T-cell (primary cell): Measurements from ENCODE around the gene SLC27A2. TPM values are rescaled to one million over a fixed set of nuclear protein-coding genes. Genes with fewer than 3 reads are reported as not detected.

ENCODE experiments used
- ATAC-seq, 4 experiments: fragments of 200-7000 bp in 3 of 4; fragments of 150-1000 bp in 1 of 4; cut with Tn5 transposase; replicated peaks in 1 of 4; 1 replicate in 3 of 4; 2 replicates in 1 of 4; pipeline ENCODE4 v1.10.0; 2021; ENCODE audit warnings: moderate library complexity in 3 of 4, mild to moderate bottlenecking in 2 of 4, moderate number of reproducible peaks in 1 of 4
- CTCF ChIA-PET, 2 donors: fragments of 300-600 bp; sonication (Branson Sonifier 250); formaldehyde crosslinking; loops; one replicate each; lab custom pipeline; 2022; ENCODE audit warnings: antibody characterized with exemption in 2 of 2; lab: Charles Lee
- POLR2A ChIA-PET, 2 donors: fragments of 300-600 bp; sonication (Branson Sonifier 250); formaldehyde crosslinking; loops; one replicate each; lab custom pipeline; 2022; ENCODE audit warnings: antibody characterized with exemption in 2 of 2; lab: Charles Lee
- DNase-seq, 35 experiments: peaks; one replicate each; pipeline versions ENCODE4 v3.0.0 to v3.0.0-alpha.2; 2013 to 2023
- H3K27ac ChIP-seq: one replicate; pipeline ENCODE4 v1.5.1; 2013; ENCODE audit warnings: low read length
- H3K27me3 ChIP-seq, 2 experiments: replicated peaks in 1 of 2; 1 replicate in 1 of 2; 2 replicates in 1 of 2; pipeline versions ENCODE4 v1.6.1 to v1.7.0; 2013; ENCODE audit warnings: low read length in 1 of 2, mixed read lengths in 1 of 2; ENCODE audit not compliant: control insufficient read depth in 2 of 2, insufficient read depth in 2 of 2; ENCODE audit errors: extremely low read depth in 1 of 2
- H3K36me3 ChIP-seq, 2 donors: 1 replicate in 1 of 2; 2 replicates in 1 of 2; pipeline versions ENCODE4 v1.6.1 to v1.7.0; 2013; ENCODE audit warnings: low read length in 1 of 2; ENCODE audit not compliant: control insufficient read depth in 2 of 2, insufficient read depth in 1 of 2; ENCODE audit errors: extremely low read depth in 1 of 2
- H3K4me1 ChIP-seq, 2 experiments: 1 replicate in 1 of 2; 2 replicates in 1 of 2; pipeline versions ENCODE4 v1.6.1 to v1.7.0; 2013; ENCODE audit warnings: low read length in 2 of 2, mixed read lengths in 1 of 2; ENCODE audit not compliant: insufficient read depth in 2 of 2, control insufficient read depth in 1 of 2; ENCODE audit errors: extremely low read depth in 1 of 2
- H3K4me3 ChIP-seq, 2 donors: 1 replicate in 1 of 2; 2 replicates in 1 of 2; pipeline versions ENCODE4 v1.5.1 to v1.7.0; 2013; ENCODE audit warnings: mild to moderate bottlenecking in 2 of 2, low read length in 1 of 2, moderate library complexity in 1 of 2; ENCODE audit not compliant: control insufficient read depth in 1 of 2; ENCODE audit errors: extremely low read depth in 1 of 2
- H3K9me3 ChIP-seq: 2 replicates; pipeline ENCODE4 v1.7.0; 2013
- H3K27ac Mint-ChIP-seq, 2 donors: one replicate each; pipeline ENCODE4 v1.8.0; 2020 to 2021; ENCODE audit warnings: mild to moderate bottlenecking in 2 of 2, mixed read lengths in 2 of 2
- H3K27me3 Mint-ChIP-seq, 2 donors: one replicate each; pipeline ENCODE4 v1.8.0; 2021 to 2022; ENCODE audit warnings: mixed read lengths in 2 of 2
- H3K36me3 Mint-ChIP-seq: one replicate; pipeline ENCODE4 v1.8.0; 2021; ENCODE audit warnings: mixed read lengths
- H3K4me1 Mint-ChIP-seq, 3 donors: one replicate each; pipeline ENCODE4 v1.8.0; 2020 to 2022; ENCODE audit warnings: mixed read lengths in 3 of 3, mild to moderate bottlenecking in 1 of 3
- H3K4me3 Mint-ChIP-seq, 3 donors: one replicate each; pipeline ENCODE4 v1.8.0; 2020 to 2022; ENCODE audit warnings: mild to moderate bottlenecking in 3 of 3, mixed read lengths in 3 of 3, moderate library complexity in 3 of 3
- H3K9me3 Mint-ChIP-seq, 3 donors: one replicate each; pipeline ENCODE4 v1.8.0; 2020 to 2022; ENCODE audit warnings: mixed read lengths in 3 of 3
- WGBS: methylation state at CpG from one replicate; pipeline ENCODE4 v1.1.5; 2013; ENCODE audit warnings: missing lambda C conversion rate; ENCODE audit not compliant: insufficient coverage; 5-methylcytosine and 5-hydroxymethylcytosine counted together
- total RNA-seq, 35 experiments: library from RNA in 6 of 35; stranded (reverse) in 6 of 35; fragments of 120-200 nt in 1 of 35; gene quantifications; one replicate each; pipeline versions ENCODE4 v1.2.1 to v1.2.4 and lab custom pipeline; 2013 to 2026

The SLC27A2 gene
- total RNA-seq, 5 donors from 2014 or later (not counting 1 experiment from before 2014, with no cell fraction given), result 0.56 to 1.1 (median 0.70) TPM

DNA sequence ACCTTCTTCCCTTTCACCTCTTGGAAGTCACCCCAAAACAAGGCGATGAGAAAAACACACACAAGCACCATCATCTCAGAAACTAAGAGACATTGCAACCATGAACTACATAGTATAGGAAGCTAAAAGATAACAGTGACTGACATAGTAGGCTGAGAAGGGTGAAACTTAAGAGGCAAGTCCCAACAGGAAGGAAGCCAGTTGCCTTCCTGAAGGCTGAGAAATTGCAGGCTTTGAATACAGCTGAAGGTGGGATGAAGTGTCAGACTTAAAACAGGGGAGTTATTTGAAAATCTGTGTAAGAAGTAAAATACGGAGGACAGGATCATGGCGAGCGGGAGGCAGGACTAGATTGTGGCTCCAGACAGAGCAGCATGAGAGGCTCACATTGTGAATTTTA is 27.8 kb downstream of the SLC27A2 start:
- H3K27me3 ChIP-seq, result peaks cover 0 to 6% of the 10 kb centered on the region in 2 experiments
- ChIA-PET CTCF (no interaction called here), POLR2A (no interaction called here)
- no peak overlapping the region for H3K4me3 ChIP-seq
- H3K36me3 ChIP-seq, result no peaks in the 10 kb centered on the region
- H3K9me3 ChIP-seq, result peaks cover 2% of the 10 kb centered on the region
- no peak overlapping the region for H3K4me3 Mint-ChIP-seq
- ATAC-seq (no peak), DNase-seq (no peak)
- H3K4me1 Mint-ChIP-seq, result no peaks in the 10 kb centered on the region
- no peak overlapping the region for H3K27ac ChIP-seq
- H3K27me3 Mint-ChIP-seq, result peaks cover 7% of the 10 kb centered on the region in 2 donors
- H3K27ac Mint-ChIP-seq, result no peak overlapping the region
- 100% methylated on average over 3 of the region's 4 CpGs for WGBS
- H3K4me1 ChIP-seq, result no peaks in the 10 kb centered on the region
- peaks cover 3% of the 10 kb centered on the region for H3K36me3 Mint-ChIP-seq
- H3K9me3 Mint-ChIP-seq, result peaks cover 17 to 19% (median 18%) of the 10 kb centered on the region in 3 donors

GRCh38 chr15:50210462-50211157 is 28.6 kb downstream of the SLC27A2 start:
- Histone ChIP-seq H3K27me3 (peaks cover 0 to 6% of the 10 kb centered on the region in 2 experiments), H3K4me1 (no peaks in the 10 kb centered on the region), H3K4me3 (no peak overlapping the region), H3K9me3 (peaks cover 2% of the 10 kb centered on the region), H3K27ac (no peak overlapping the region), H3K36me3 (no peaks in the 10 kb centered on the region)
- H3K9me3 Mint-ChIP-seq, result peaks cover 17 to 19% (median 18%) of the 10 kb centered on the region in 3 donors
- no peaks in the 10 kb centered on the region for H3K4me1 Mint-ChIP-seq
- H3K27ac Mint-ChIP-seq, result no peak overlapping the region
- ATAC-seq (no peak), DNase-seq (no peak)
- POLR2A ChIA-PET, result interaction anchor here in 1 of 2 donors (0.6 kb wide), 1 partner anchor 14 kb away, joined by 3 read pairs; no protein-coding TSS in a partner anchor
- CTCF ChIA-PET, result no interaction called here
- H3K36me3 Mint-ChIP-seq, result peaks cover 3% of the 10 kb centered on the region
- no peak overlapping the region for H3K4me3 Mint-ChIP-seq
- WGBS, result 95% methylated on average over 8 of the region's 8 CpGs
- H3K27me3 Mint-ChIP-seq, result peaks cover 7% of the 10 kb centered on the region in 2 donors

DNA sequence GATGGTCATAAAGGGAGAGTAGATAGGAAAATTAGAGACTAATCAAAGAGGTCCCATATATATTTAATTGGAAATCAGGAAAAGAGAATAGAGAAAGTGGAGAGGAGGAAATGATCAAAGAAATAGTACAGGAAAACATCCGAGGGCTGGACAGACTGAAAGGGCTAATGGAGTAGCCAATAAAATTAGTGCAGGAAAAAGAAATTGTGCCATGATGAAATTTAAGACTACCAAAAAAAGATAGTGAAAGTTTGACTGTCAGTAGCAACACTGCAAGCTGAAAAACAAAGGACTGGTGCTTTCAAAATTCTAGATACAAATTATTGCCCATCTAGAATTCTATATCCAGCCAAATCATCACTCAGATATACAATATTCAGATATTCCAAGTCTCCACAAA is 36.3 kb downstream of the SLC27A2 start:
- Mint-ChIP-seq H3K36me3 (no peaks in the 10 kb centered on the region), H3K9me3 (no peaks in the 10 kb centered on the region), H3K27ac (no peak overlapping the region), H3K27me3 (no peaks in the 10 kb centered on the region), H3K4me3 (no peak overlapping the region), H3K4me1 (no peaks in the 10 kb centered on the region)
- Histone ChIP-seq H3K4me1 (no peaks in the 10 kb centered on the region), H3K9me3 (no peaks in the 10 kb centered on the region), H3K27ac (no peak overlapping the region), H3K36me3 (no peaks in the 10 kb centered on the region), H3K27me3 (no peaks in the 10 kb centered on the region), H3K4me3 (no peak overlapping the region)
- CTCF ChIA-PET, result no interaction called here
- 100% methylated on average over 1 of the region's 1 CpG for WGBS
- ATAC-seq (no peak), DNase-seq (no peak)
- POLR2A ChIA-PET, result no interaction called here

- no peaks in the 10 kb centered on the region for H3K9me3 Mint-ChIP-seq
- Histone ChIP-seq H3K9me3 (no peaks in the 10 kb centered on the region), H3K27me3 (no peaks in the 10 kb centered on the region), H3K4me1 (no peaks in the 10 kb centered on the region), H3K4me3 (no peak overlapping the region), H3K36me3 (no peaks in the 10 kb centered on the region), H3K27ac (no peak overlapping the region)
- no CpG with 5 or more reads among the region's 1 CpG for WGBS
- H3K4me3 Mint-ChIP-seq, result no peak overlapping the region
- no peaks in the 10 kb centered on the region for H3K4me1 Mint-ChIP-seq
- no peaks in the 10 kb centered on the region for H3K27me3 Mint-ChIP-seq
- CTCF ChIA-PET, result no interaction called here
- POLR2A ChIA-PET, result interaction anchor here in 1 of 2 donors (0.6 kb wide), 1 partner anchor 1905 kb away, joined by 3 read pairs; no protein-coding TSS in a partner anchor
- H3K36me3 Mint-ChIP-seq, result no peaks in the 10 kb centered on the region
- DNase-seq (no peak), ATAC-seq (no peak)
- H3K27ac Mint-ChIP-seq, result no peak overlapping the region
These were observed 36.7 kb downstream of the SLC27A2 start for GRCh38 chr15:50218691-50219090.

DNA sequence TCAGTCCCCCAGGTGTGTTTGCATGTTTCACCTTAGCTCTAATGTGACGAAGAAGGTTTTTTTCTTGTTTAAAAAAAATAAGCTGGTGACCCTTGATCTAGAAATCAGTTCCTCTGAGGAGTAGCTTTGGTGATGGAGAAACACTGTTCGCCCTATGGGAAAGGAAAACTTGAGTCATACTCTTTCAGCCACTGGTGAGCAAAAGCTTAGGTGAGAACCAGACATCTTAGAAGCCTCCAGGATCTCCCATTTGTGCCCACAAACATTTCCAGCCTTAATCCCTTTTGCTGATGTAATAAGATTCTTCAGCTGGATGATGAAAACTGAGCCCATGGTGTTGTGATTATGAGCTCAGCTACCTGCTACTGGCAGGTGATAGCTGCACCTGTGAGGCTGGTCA is 37.8 kb downstream of the SLC27A2 start:
- ChIA-PET POLR2A (no interaction called here), CTCF (no interaction called here)
- H3K27ac ChIP-seq, result no peak overlapping the region
- H3K27me3 Mint-ChIP-seq, result no peaks in the 10 kb centered on the region
- ATAC-seq (no peak), DNase-seq (no peak)
- H3K4me1 Mint-ChIP-seq, result no peaks in the 10 kb centered on the region
- 80% methylated on average over 1 of the region's 2 CpGs for WGBS
- no peaks in the 10 kb centered on the region for H3K36me3 Mint-ChIP-seq
- H3K4me3 ChIP-seq, result no peak overlapping the region
- no peaks in the 10 kb centered on the region for H3K4me1 ChIP-seq
- H3K4me3 Mint-ChIP-seq, result no peak overlapping the region
- no peaks in the 10 kb centered on the region for H3K9me3 Mint-ChIP-seq
- H3K36me3 ChIP-seq, result no peaks in the 10 kb centered on the region
- H3K27ac Mint-ChIP-seq, result no peak overlapping the region
- H3K27me3 ChIP-seq, result no peaks in the 10 kb centered on the region
- H3K9me3 ChIP-seq, result no peaks in the 10 kb centered on the region

GRCh38 chr15:50222181-50222580 is 40.2 kb downstream of the SLC27A2 start:
- no peak for DNase-seq
- WGBS, result 100% methylated on average over 2 of the region's 2 CpGs
- no peaks in the 10 kb centered on the region for H3K9me3 Mint-ChIP-seq
- no peaks in the 10 kb centered on the region for H3K9me3 ChIP-seq
- no peaks in the 10 kb centered on the region for H3K4me1 Mint-ChIP-seq
- H3K27ac ChIP-seq, result no peak overlapping the region
- POLR2A ChIA-PET, result no interaction called here
- H3K36me3 ChIP-seq, result no peaks in the 10 kb centered on the region
- no peak for ATAC-seq
- H3K4me3 Mint-ChIP-seq, result no peak overlapping the region
- H3K4me1 ChIP-seq, result no peaks in the 10 kb centered on the region
- H3K27ac Mint-ChIP-seq, result no peak overlapping the region
- no peaks in the 10 kb centered on the region for H3K27me3 ChIP-seq
- H3K36me3 Mint-ChIP-seq, result no peaks in the 10 kb centered on the region
- no peaks in the 10 kb centered on the region for H3K27me3 Mint-ChIP-seq
- H3K4me3 ChIP-seq, result no peak overlapping the region
- CTCF ChIA-PET, result no interaction called here
